Tibial nerve (tissue), 3 donors: ENCODE results near the gene ERFE.

Experiments used
- EP300 ChIP-seq, 2 donors: sonication (generic); formaldehyde crosslinking; IDR thresholded peaks; one replicate each; pipeline ENCODE4 v1.6.1; 2017; ENCODE audit warnings: antibody characterized with exemption in 2 of 2, mild to moderate bottlenecking in 1 of 2
- POLR2A ChIP-seq, 2 donors: fragments of 450-650 bp; IDR thresholded peaks; one replicate each; pipeline ENCODE4 v1.6.1; 2017; ENCODE audit warnings: antibody characterized with exemption in 2 of 2, mild to moderate bottlenecking in 2 of 2, moderate library complexity in 2 of 2

DNA sequence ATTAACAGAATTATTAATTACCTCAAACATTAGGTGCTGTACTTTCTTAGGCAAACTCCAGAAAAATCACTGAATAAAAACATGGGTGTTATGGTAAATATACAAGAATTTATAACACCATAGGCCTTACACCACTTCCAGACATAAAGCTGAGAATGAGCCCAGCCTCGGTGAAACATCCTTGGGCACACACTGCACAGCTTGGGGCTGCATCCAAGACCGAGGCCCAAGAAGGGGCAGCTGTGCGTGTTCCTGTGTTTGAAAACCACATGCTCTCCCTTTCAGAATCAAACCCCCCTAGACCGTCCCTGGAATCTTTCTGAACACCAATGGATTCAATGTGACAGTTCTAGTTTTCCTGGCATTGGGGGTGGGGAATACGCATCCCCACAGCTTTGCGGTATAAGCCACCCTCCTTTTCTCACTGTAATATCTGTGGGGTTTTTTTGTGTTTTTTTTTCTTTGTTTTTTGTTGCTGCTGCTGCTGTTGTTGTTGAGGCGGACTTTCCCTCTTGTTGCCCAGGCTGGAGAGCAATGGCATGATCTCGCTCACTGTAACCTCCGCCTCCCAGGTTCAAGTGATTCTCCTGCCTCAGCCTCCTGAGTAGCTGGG lies 12.9 kb downstream of the ERFE start:
- TF ChIP-seq POLR2A (IDR thresholded peaks at IDR 0.05) (no peak), EP300 (IDR thresholded peaks at IDR 0.05) (no peak)
